IPS-15b (cell line): ENCODE measurements around the gene ADIPOR2.
"Not testable (repeated sequence)": the region's sequence is repeated elsewhere in the genome, so short reads cannot be mapped to it uniquely, and the experiment has no call there.

Experiments
- H3K27me3 ChIP-seq: one replicate; pipeline ENCODE4 v1.6.1; 2013; ENCODE audit warnings: low read length; ENCODE audit not compliant: control insufficient read depth, insufficient read depth
- H3K36me3 ChIP-seq: one replicate; pipeline ENCODE4 v1.6.1; 2013; ENCODE audit warnings: low read length; ENCODE audit not compliant: control insufficient read depth, insufficient read depth
- H3K4me1 ChIP-seq: one replicate; pipeline ENCODE4 v1.6.1; 2013; ENCODE audit warnings: mild to moderate bottlenecking, low read length; ENCODE audit not compliant: control insufficient read depth, insufficient read depth
- H3K4me3 ChIP-seq: one replicate; pipeline ENCODE4 v1.5.1; 2013; ENCODE audit warnings: low read depth, low read length
- H3K9ac ChIP-seq: one replicate; pipeline ENCODE4 v1.6.1; 2013; ENCODE audit warnings: low read depth, mild to moderate bottlenecking, low read length
- H3K9me3 ChIP-seq: one replicate; pipeline ENCODE4 v1.6.1; 2013; ENCODE audit warnings: mild to moderate bottlenecking, low read length; ENCODE audit not compliant: control insufficient read depth, insufficient read depth

ADIPOR2 gene

GRCh38 chr12:1668833-1669543 lies 21.9 kb upstream of the ADIPOR2 start:
- no peak overlapping the region for H3K4me3 ChIP-seq
- H3K9ac ChIP-seq = no peak overlapping the region
- no peaks in the 10 kb centered on the region for H3K4me1 ChIP-seq
- H3K9me3 ChIP-seq = no peaks in the 10 kb centered on the region
- no peaks in the 10 kb centered on the region for H3K36me3 ChIP-seq
- H3K27me3 ChIP-seq = peaks cover 1% of the 10 kb centered on the region

- Histone ChIP-seq H3K9ac (no peak overlapping the region), H3K4me1 (no peaks in the 10 kb centered on the region), H3K36me3 (no peaks in the 10 kb centered on the region), H3K9me3 (no peaks in the 10 kb centered on the region), H3K4me3 (no peak overlapping the region), H3K27me3 (no peaks in the 10 kb centered on the region)
These were observed 20.3 kb upstream of the ADIPOR2 start for GRCh38 chr12:1670358-1671268.

- Histone ChIP-seq H3K4me3 (no peak overlapping the region), H3K4me1 (no peaks in the 10 kb centered on the region), H3K27me3 (no peaks in the 10 kb centered on the region)
These were observed 14.8 kb upstream of the ADIPOR2 start for GRCh38 chr12:1676043-1676442.

GRCh38 chr12:1680804-1681492 lies 9.9 kb upstream of the ADIPOR2 start:
- Histone ChIP-seq H3K36me3 (no peaks in the 10 kb centered on the region), H3K9me3 (no peaks in the 10 kb centered on the region), H3K9ac (no peak overlapping the region), H3K27me3 (no peaks in the 10 kb centered on the region), H3K4me3 (no peak overlapping the region), H3K4me1 (no peaks in the 10 kb centered on the region)

More at GRCh38 chr12:1676043-1676442, 14.8 kb upstream of the ADIPOR2 start:
- no peak overlapping the region for H3K9ac ChIP-seq
- H3K9me3 ChIP-seq = no peaks in the 10 kb centered on the region
- no peaks in the 10 kb centered on the region for H3K36me3 ChIP-seq

- Histone ChIP-seq H3K36me3 (no peaks in the 10 kb centered on the region), H3K9me3 (no peaks in the 10 kb centered on the region), H3K4me1 (no peaks in the 10 kb centered on the region), H3K9ac (no peak overlapping the region), H3K4me3 (no peak overlapping the region), H3K27me3 (no peaks in the 10 kb centered on the region)
These were observed 9.4 kb upstream of the ADIPOR2 start for GRCh38 chr12:1681493-1681807.

- Histone ChIP-seq H3K4me3 (no peak overlapping the region), H3K36me3 (no peaks in the 10 kb centered on the region), H3K9me3 (no peaks in the 10 kb centered on the region), H3K9ac (no peak overlapping the region), H3K27me3 (no peaks in the 10 kb centered on the region), H3K4me1 (peaks cover 6% of the 10 kb centered on the region)
These were observed 2.7 kb upstream of the ADIPOR2 start for GRCh38 chr12:1688086-1688710.

- Histone ChIP-seq H3K4me1 (peaks cover 6% of the 10 kb centered on the region), H3K4me3 (peak overlapping the region; percentile 63), H3K9me3 (no peaks in the 10 kb centered on the region), H3K9ac (peak overlapping the region; percentile 29), H3K36me3 (no peaks in the 10 kb centered on the region), H3K27me3 (no peaks in the 10 kb centered on the region)
These were observed 495 bp downstream of the ADIPOR2 start for GRCh38 chr12:1691123-1692007.

GRCh38 chr12:1692226-1692625 lies 1.4 kb downstream of the ADIPOR2 start:
- Histone ChIP-seq H3K9me3 (no peaks in the 10 kb centered on the region), H3K27me3 (no peaks in the 10 kb centered on the region), H3K9ac (no peak overlapping the region), H3K4me1 (peaks cover 6% of the 10 kb centered on the region), H3K36me3 (no peaks in the 10 kb centered on the region), H3K4me3 (peak overlapping the region; percentile 63)

- Histone ChIP-seq H3K4me3 (no peak overlapping the region), H3K9ac (no peak overlapping the region), H3K27me3 (no peaks in the 10 kb centered on the region), H3K9me3 (no peaks in the 10 kb centered on the region), H3K36me3 (no peaks in the 10 kb centered on the region), H3K4me1 (peaks cover 6% of the 10 kb centered on the region)
These were observed 2.2 kb downstream of the ADIPOR2 start for GRCh38 chr12:1692895-1693610.

- H3K27me3 ChIP-seq, H3K36me3 ChIP-seq, H3K4me3 ChIP-seq, H3K9ac ChIP-seq, H3K4me1 ChIP-seq, H3K9me3 ChIP-seq: not testable (repeated sequence)
These were observed 4.2 kb downstream of the ADIPOR2 start for GRCh38 chr12:1695097-1695496.
